SK-N-SH (cell line): ENCODE measurements around the gene SNRPB2.

Experiments
- CTCF ChIP-seq: fragments of 200-600 bp; sonication (generic); IDR thresholded peaks from 2 replicates; pipeline ENCODE4 v1.6.1; 2017; ENCODE audit warnings: antibody characterized with exemption, mild to moderate bottlenecking, moderate library complexity
- EP300 ChIP-seq, 2 experiments: IDR thresholded peaks; 2 replicates each; pipeline versions ENCODE4 v1.4.0 to v1.6.1; 2012; ENCODE audit warnings: borderline replicate concordance in 1 of 2, low read depth in 1 of 2, low read length in 1 of 2
- GABPA ChIP-seq: IDR thresholded peaks from 2 replicates; pipeline ENCODE4 v1.4.0; 2012; ENCODE audit warnings: low read depth, mild to moderate bottlenecking
- TAF1 ChIP-seq: IDR thresholded peaks from 2 replicates; pipeline ENCODE4 v1.6.1; 2012; ENCODE audit warnings: low read depth, mild to moderate bottlenecking, low read length, moderate library complexity, borderline replicate concordance
- TF ChIP-seq, protein P1 (sequence below): IDR thresholded peaks from 2 replicates; pipeline ENCODE4 v1.6.1; 2012; ENCODE audit warnings: mild to moderate bottlenecking, low read depth, low read length, moderate library complexity

- TF ChIP-seq, protein P1, sequence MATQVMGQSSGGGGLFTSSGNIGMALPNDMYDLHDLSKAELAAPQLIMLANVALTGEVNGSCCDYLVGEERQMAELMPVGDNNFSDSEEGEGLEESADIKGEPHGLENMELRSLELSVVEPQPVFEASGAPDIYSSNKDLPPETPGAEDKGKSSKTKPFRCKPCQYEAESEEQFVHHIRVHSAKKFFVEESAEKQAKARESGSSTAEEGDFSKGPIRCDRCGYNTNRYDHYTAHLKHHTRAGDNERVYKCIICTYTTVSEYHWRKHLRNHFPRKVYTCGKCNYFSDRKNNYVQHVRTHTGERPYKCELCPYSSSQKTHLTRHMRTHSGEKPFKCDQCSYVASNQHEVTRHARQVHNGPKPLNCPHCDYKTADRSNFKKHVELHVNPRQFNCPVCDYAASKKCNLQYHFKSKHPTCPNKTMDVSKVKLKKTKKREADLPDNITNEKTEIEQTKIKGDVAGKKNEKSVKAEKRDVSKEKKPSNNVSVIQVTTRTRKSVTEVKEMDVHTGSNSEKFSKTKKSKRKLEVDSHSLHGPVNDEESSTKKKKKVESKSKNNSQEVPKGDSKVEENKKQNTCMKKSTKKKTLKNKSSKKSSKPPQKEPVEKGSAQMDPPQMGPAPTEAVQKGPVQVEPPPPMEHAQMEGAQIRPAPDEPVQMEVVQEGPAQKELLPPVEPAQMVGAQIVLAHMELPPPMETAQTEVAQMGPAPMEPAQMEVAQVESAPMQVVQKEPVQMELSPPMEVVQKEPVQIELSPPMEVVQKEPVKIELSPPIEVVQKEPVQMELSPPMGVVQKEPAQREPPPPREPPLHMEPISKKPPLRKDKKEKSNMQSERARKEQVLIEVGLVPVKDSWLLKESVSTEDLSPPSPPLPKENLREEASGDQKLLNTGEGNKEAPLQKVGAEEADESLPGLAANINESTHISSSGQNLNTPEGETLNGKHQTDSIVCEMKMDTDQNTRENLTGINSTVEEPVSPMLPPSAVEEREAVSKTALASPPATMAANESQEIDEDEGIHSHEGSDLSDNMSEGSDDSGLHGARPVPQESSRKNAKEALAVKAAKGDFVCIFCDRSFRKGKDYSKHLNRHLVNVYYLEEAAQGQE: no peak
- TF ChIP-seq EP300 (IDR thresholded peaks at IDR 0.05; ENCODE audit: borderline replicate concordance in 1 of 2, low read depth in 1 of 2, low read length in 1 of 2) (no peak), CTCF (no peak), TAF1 (no peak), GABPA (no peak)
Observed at GRCh38 chr20:16719421-16719820, 10.4 kb upstream of the SNRPB2 start.
